Sigmoid colon (tissue), 7 donors: ENCODE data around the gene LSM14B. TPM values are rescaled to one million over a fixed set of nuclear protein-coding genes. Genes with fewer than 3 reads are reported as not detected.

Experiments
- DNase-seq: peaks from one replicate; pipeline ENCODE4 v3.0.0-alpha.2; 2019
- H3K27ac ChIP-seq, 4 donors: fragments of 200-600 bp; sonication (generic); one replicate each; pipeline ENCODE4 v1.5.1; 2016 to 2019; ENCODE audit warnings: mild to moderate bottlenecking in 1 of 4
- H3K27me3 ChIP-seq, 3 donors: fragments of 200-600 bp; sonication (generic); one replicate each; pipeline ENCODE4 v1.5.1; 2019; ENCODE audit warnings: mild to moderate bottlenecking in 1 of 3
- H3K36me3 ChIP-seq, 4 donors: fragments of 200-600 bp; sonication (generic); one replicate each; pipeline ENCODE4 v1.5.1; 2016 to 2019
- H3K4me1 ChIP-seq, 4 donors: fragments of 200-600 bp; sonication (generic); one replicate each; pipeline ENCODE4 v1.5.1; 2017 to 2019
- H3K4me3 ChIP-seq, 4 donors: fragments of 200-600 bp; sonication (generic); one replicate each; pipeline ENCODE4 v1.5.1; 2017 to 2019; ENCODE audit warnings: mild to moderate bottlenecking in 2 of 4, moderate library complexity in 1 of 4
- H3K9me3 ChIP-seq, 4 donors: fragments of 200-600 bp in 3 of 4; sonication (generic) in 3 of 4; one replicate each; pipeline versions ENCODE4 v1.5.1 to v1.6.1; 2013 to 2019
- EP300 ChIP-seq, 4 donors: sonication (generic); formaldehyde crosslinking; IDR thresholded peaks; one replicate each; pipeline ENCODE4 v1.6.1; 2017; ENCODE audit warnings: antibody characterized with exemption in 4 of 4
- POLR2A ChIP-seq, 2 donors: fragments of 450-650 bp; IDR thresholded peaks; one replicate each; pipeline ENCODE4 v1.6.1; 2016; ENCODE audit warnings: antibody characterized with exemption in 2 of 2, mild to moderate bottlenecking in 2 of 2, moderate library complexity in 2 of 2
- POLR2AphosphoS5 ChIP-seq, 4 donors: sonication (generic); formaldehyde crosslinking; IDR thresholded peaks; one replicate each; pipeline ENCODE4 v1.6.1; 2017; ENCODE audit warnings: antibody characterized with exemption in 4 of 4
- WGBS, 2 donors: extraction: QIAGEN DNeasy Blood & Tissue Kit; methylation state at CpG; one replicate each; pipeline ENCODE4 v1.1.7; 2013; 5-methylcytosine and 5-hydroxymethylcytosine counted together
- intact Hi-C: fragments of 100-400 bp; cut with DNase I; formaldehyde crosslinking; loops from one replicate; pipeline ENCODE4 v1.15.1; 2023
- polyA plus RNA-seq, 3 donors: library from polyadenylated mRNA; stranded (reverse); fragments of 200-250 nt; gene quantifications; one replicate each; pipeline ENCODE4 v1.2.3, GENCODE V29; 2013
- total RNA-seq, 4 donors: library from RNA; depleted of rRNA; stranded (reverse); fragments of >200 nt; gene quantifications; one replicate each; pipeline ENCODE4 v1.1.0, GENCODE V29; 2016
- TF ChIP-seq, protein P1 (sequence below), 4 experiments: fragments of 450-650 bp in 3 of 4; fragments of 200-600 bp in 1 of 4; IDR thresholded peaks; one replicate each; pipeline ENCODE4 v1.5.1; 2016 to 2019; ENCODE audit warnings: antibody characterized with exemption in 4 of 4, mild to moderate bottlenecking in 3 of 4, moderate library complexity in 2 of 4
- donor health status: healthy with polysubstance abuse.
- donor health status: Bipolar disorder and iron deficiency.
- donor health status: healthy.

Gene LSM14B
- total and polyA plus RNA-seq, 7 donors: 16.9 to 28.5 (median 23.5) TPM

DNA sequence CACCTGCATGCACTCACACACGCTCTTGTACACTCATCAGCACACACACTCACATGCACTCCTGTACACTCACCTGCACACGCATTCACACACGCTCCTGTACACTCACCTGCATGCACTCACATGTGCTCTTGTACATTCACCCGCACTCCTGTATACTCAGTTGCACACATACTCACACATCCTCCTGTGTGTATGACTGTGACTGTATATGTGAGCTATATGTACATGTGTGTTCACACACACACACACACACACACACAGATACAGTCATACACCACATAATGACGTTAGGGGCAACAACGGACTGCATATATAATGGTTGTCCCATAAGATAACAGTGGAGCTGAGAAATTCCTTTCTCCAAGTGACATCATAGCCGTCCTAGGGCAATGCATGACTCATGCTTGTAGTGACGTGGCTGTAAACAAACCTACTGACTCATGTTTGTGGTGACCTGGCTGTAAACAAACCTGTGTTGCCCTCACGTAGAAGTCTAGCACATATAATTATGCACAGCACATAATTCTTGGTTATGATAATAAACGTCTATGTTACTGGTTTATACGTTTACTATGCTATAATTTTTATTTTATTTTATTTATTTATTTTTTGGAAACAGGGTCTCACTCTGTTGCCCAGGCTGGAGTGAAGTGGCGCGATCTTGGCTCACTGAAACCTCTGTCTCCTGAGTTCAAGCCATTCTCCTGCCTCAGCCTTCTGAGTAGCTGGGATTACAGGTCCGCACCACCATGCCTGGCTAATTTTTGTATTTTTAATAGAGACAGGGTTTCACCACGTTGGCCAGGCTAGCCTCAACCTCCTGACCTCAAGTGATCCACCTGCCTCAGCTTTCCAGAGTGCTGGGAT is 33.8 kb upstream of the LSM14B start:
- WGBS, 2 donors: 45 to 64% methylated on average over 15 of the region's 15 CpGs
- H3K9me3 ChIP-seq: no peaks in the 10 kb centered on the region
- intact Hi-C loops: no loop called here
- no peak for TF ChIP-seq POLR2AphosphoS5 (IDR thresholded peaks at IDR 0.05)
- TF ChIP-seq, protein P1, sequence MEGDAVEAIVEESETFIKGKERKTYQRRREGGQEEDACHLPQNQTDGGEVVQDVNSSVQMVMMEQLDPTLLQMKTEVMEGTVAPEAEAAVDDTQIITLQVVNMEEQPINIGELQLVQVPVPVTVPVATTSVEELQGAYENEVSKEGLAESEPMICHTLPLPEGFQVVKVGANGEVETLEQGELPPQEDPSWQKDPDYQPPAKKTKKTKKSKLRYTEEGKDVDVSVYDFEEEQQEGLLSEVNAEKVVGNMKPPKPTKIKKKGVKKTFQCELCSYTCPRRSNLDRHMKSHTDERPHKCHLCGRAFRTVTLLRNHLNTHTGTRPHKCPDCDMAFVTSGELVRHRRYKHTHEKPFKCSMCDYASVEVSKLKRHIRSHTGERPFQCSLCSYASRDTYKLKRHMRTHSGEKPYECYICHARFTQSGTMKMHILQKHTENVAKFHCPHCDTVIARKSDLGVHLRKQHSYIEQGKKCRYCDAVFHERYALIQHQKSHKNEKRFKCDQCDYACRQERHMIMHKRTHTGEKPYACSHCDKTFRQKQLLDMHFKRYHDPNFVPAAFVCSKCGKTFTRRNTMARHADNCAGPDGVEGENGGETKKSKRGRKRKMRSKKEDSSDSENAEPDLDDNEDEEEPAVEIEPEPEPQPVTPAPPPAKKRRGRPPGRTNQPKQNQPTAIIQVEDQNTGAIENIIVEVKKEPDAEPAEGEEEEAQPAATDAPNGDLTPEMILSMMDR (IDR thresholded peaks at IDR 0.05): no peak
- no peak for TF ChIP-seq EP300 (IDR thresholded peaks at IDR 0.05)
- TF ChIP-seq POLR2A (IDR thresholded peaks at IDR 0.05): no peak
- H3K36me3 ChIP-seq: no peaks in the 10 kb centered on the region
- H3K4me3 ChIP-seq: no peak overlapping the region
- DNase-seq: no peak
- H3K27ac ChIP-seq: no peak overlapping the region
- H3K4me1 ChIP-seq: no peaks in the 10 kb centered on the region
- peaks cover 0 to 19% (median 0%) of the 10 kb centered on the region in 3 donors for H3K27me3 ChIP-seq

DNA sequence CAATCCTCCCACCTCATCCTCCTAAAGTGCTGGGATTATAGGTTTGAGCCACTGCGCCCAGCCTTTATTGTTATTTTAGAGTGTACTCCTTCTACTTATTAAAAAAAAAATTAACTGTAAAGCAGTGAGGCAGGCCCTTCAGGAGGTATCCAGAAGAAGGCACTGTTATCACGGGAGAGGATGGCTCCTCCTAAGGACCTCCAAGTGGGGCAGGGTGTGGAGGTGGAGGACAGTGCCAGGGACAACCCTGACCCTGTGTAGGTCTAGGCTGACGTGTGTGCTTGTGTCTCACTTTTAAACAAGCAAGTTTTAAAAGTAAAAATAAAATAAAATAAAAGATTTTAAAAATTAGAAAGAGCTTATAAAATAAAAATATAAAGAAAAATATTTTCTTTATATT is 32.9 kb upstream of the LSM14B start:
- no peak for DNase-seq
- WGBS, 2 donors: 37 to 58% methylated on average over 3 of the region's 3 CpGs

DNA sequence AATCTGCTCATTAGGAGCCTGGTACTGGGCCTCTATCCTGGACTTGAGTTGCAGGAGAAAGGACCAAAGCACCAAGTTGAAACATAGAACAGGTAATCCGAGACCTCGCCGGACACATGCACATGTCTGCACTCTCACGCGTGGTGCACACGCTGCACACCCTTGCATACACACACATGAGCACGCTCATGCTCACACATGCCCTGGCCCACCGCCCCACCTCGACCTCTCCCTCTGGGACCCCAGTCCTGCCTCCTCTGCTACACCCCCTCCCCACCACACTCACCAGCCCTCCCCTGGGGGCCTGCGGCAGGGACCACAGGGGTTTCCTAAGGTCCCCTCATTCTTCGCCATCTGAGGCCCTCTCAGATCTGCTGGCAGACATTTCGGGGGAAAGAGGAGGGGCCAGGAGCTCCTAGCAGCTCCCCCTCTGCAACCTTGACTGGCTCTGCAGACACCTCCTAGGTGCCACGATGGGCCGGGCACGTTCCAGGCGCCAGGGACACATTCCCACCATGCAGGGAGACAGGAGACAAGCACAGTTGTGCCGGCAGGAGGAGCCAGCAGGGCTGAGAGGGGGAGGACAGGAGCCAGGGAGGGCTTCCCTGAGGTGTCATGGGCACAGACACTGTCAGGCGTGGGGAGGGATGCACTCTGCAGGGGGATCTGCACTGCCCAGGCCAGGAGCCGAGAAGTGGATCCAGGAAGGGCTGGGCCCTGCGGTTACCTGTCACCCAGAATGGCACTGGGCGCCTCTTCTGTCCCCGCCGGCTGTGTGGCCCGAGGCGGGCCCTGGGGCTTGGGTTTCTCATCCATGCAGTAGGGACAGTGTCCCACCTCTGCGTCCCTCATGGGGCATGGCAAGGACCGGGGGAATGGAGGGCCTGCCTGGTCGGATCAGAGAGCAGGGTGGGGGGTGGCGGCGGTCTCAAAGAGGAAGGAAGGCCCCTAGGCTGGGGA is 25.6 kb upstream of the LSM14B start:
- no peak overlapping the region for H3K4me3 ChIP-seq
- no peaks in the 10 kb centered on the region for H3K27me3 ChIP-seq
- no peaks in the 10 kb centered on the region for H3K4me1 ChIP-seq
- H3K27ac ChIP-seq: no peak overlapping the region
- TF ChIP-seq POLR2A (IDR thresholded peaks at IDR 0.05): no peak
- TF ChIP-seq, protein P1 (IDR thresholded peaks at IDR 0.05): no peak
- no peak for TF ChIP-seq EP300 (IDR thresholded peaks at IDR 0.05)
- TF ChIP-seq POLR2AphosphoS5 (IDR thresholded peaks at IDR 0.05): no peak
- WGBS, 2 donors: 89 to 94% methylated on average over 30 of the region's 30 CpGs
- intact Hi-C loops: no loop called here
- peaks cover 0 to 5% (median 0%) of the 10 kb centered on the region in 4 donors for H3K9me3 ChIP-seq
- no peak for DNase-seq
- no peaks in the 10 kb centered on the region for H3K36me3 ChIP-seq

More for the DNA sequence above, 32.9 kb upstream of the LSM14B start:
- Histone ChIP-seq H3K36me3 (no peaks in the 10 kb centered on the region), H3K27ac (no peak overlapping the region), H3K4me3 (no peak overlapping the region), H3K4me1 (no peaks in the 10 kb centered on the region), H3K27me3 (peaks cover 0 to 19% (median 0%) of the 10 kb centered on the region in 3 donors), H3K9me3 (no peaks in the 10 kb centered on the region)
- TF ChIP-seq, protein P1 (IDR thresholded peaks at IDR 0.05): no peak
- TF ChIP-seq POLR2AphosphoS5 (IDR thresholded peaks at IDR 0.05): no peak
- no peak for TF ChIP-seq EP300 (IDR thresholded peaks at IDR 0.05)
- no peak for TF ChIP-seq POLR2A (IDR thresholded peaks at IDR 0.05)
- intact Hi-C loops: no loop called here

DNA sequence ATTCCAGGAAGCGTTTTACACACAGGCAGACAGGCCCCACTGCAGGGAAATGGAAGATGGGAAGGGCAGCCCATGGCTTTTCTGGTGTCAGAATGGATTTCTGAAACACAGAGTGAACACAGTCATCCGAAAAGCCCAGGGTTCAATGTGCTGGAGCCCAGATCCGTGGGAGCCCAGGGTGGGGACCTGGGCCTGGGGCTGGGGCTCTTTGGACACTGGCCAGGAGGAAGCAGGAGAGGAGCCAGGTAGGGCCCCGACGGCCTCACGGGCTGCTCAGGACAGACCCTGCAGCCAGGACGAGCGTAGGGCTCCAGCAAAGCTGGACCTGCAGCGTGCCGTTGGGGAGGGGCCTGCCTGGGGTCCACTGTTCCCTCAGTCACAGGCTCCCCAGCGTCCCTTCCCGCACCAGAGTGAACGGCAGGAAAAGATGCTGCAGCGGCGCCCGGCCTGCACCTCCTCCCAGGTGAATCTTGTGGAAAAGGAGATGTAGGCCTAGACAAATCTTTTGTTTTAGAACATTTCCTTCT is 24.3 kb upstream of the LSM14B start:
- Histone ChIP-seq H3K27ac (no peak overlapping the region), H3K9me3 (peaks cover 0 to 5% (median 0%) of the 10 kb centered on the region in 4 donors), H3K27me3 (no peaks in the 10 kb centered on the region), H3K36me3 (no peaks in the 10 kb centered on the region), H3K4me3 (no peak overlapping the region), H3K4me1 (no peaks in the 10 kb centered on the region)
- DNase-seq: no peak
- TF ChIP-seq POLR2AphosphoS5 (IDR thresholded peaks at IDR 0.05) (no peak), POLR2A (IDR thresholded peaks at IDR 0.05) (no peak), EP300 (IDR thresholded peaks at IDR 0.05) (no peak)
- TF ChIP-seq, protein P1 (IDR thresholded peaks at IDR 0.05): no peak
- WGBS, 2 donors: 78 to 86% methylated on average over 16 of the region's 16 CpGs
- intact Hi-C loops: no loop called here
